PC-3 (cell line): Measurements from ENCODE around the gene SDK2.

Experiments
- CTCF ChIP-seq: fragments of 300-600 bp; sonication (generic); conservative IDR thresholded peaks from 2 replicates; pipeline ENCODE4 v1.5.1; 2017; ENCODE audit warnings: antibody characterized with exemption, low read depth, mild to moderate bottlenecking, low read length
- EZH2 ChIP-seq: fragments of 300-600 bp; sonication (generic); IDR thresholded peaks from one replicate; pipeline ENCODE4 v1.6.1; 2017; ENCODE audit warnings: antibody characterized with exemption, mild to moderate bottlenecking, low read length; ENCODE audit not compliant: unreplicated experiment
- EZH2phosphoT487 ChIP-seq: fragments of 300-600 bp; sonication (generic); IDR thresholded peaks from 2 replicates; pipeline ENCODE4 v1.6.1; 2018; ENCODE audit warnings: mild to moderate bottlenecking, antibody characterized with exemption, low read length, borderline replicate concordance

GRCh38 chr17:73624496-73624988, 19.7 kb downstream of the SDK2 start:
- no peak for TF ChIP-seq CTCF
- TF ChIP-seq EZH2 = no peak
- no peak for TF ChIP-seq EZH2phosphoT487
